Lung (tissue), 12 donors: ENCODE measurements around the gene NACC2. TPM values are rescaled to one million over a fixed set of nuclear protein-coding genes. Genes with fewer than 3 reads are reported as not detected.

ENCODE experiments used
- ATAC-seq: fragments of 200-7000 bp; cut with Tn5 transposase; one replicate; pipeline ENCODE4 v1.9.1; 2020; ENCODE audit warnings: moderate number of reproducible peaks; ENCODE audit not compliant: insufficient read depth, low FRiP score
- DNase-seq, 3 donors: peaks; one replicate each; pipeline ENCODE4 v3.0.0-alpha.2; 2013 to 2017
- H3K27ac ChIP-seq, 2 donors: one replicate each; pipeline ENCODE4 v1.5.1; 2013; ENCODE audit warnings: mild to moderate bottlenecking in 2 of 2, moderate library complexity in 2 of 2, control low read depth in 1 of 2, inconsistent platforms in 1 of 2, low read depth in 1 of 2, low read length in 1 of 2
- H3K27me3 ChIP-seq, 3 donors: one replicate each; pipeline ENCODE4 v1.5.1; 2013; ENCODE audit warnings: low read length in 2 of 3; ENCODE audit not compliant: control insufficient read depth in 3 of 3, insufficient read depth in 3 of 3
- H3K36me3 ChIP-seq, 4 donors: one replicate each; pipeline ENCODE4 v1.5.1; 2013; ENCODE audit warnings: low read length in 4 of 4, mild to moderate bottlenecking in 1 of 4, moderate library complexity in 1 of 4; ENCODE audit not compliant: control insufficient read depth in 4 of 4, insufficient read depth in 4 of 4
- H3K4me1 ChIP-seq, 5 donors: one replicate each; pipeline ENCODE4 v1.5.1; 2013; ENCODE audit warnings: low read length in 5 of 5, mild to moderate bottlenecking in 2 of 5, moderate library complexity in 1 of 5; ENCODE audit not compliant: control insufficient read depth in 5 of 5, insufficient read depth in 5 of 5
- H3K4me3 ChIP-seq: one replicate; pipeline ENCODE4 v1.5.1; 2013; ENCODE audit warnings: mild to moderate bottlenecking, control low read depth, moderate library complexity
- H3K9ac ChIP-seq, 2 donors: one replicate each; pipeline ENCODE4 v1.5.1; 2013; ENCODE audit warnings: low read length in 2 of 2, control low read depth in 1 of 2; ENCODE audit not compliant: insufficient read depth in 1 of 2
- H3K9me3 ChIP-seq, 4 donors: one replicate each; pipeline ENCODE4 v1.5.1; 2013; ENCODE audit warnings: low read length in 3 of 4, mild to moderate bottlenecking in 1 of 4, moderate library complexity in 1 of 4; ENCODE audit not compliant: control insufficient read depth in 4 of 4, insufficient read depth in 3 of 4
- WGBS, 2 donors: extraction: QIAGEN DNeasy Blood & Tissue Kit; methylation state at CpG; one replicate each; pipeline ENCODE4 v1.1.7; 2013; 5-methylcytosine and 5-hydroxymethylcytosine counted together
- polyA plus RNA-seq, 2 donors: library from polyadenylated mRNA; stranded (reverse); fragments of 200-250 nt; gene quantifications; one replicate each; pipeline ENCODE4 v1.2.1, GENCODE V29; 2013
- total RNA-seq, 2 donors: library from RNA; depleted of rRNA in 1 of 2; stranded (reverse); fragments of >200 nt in 1 of 2; gene quantifications; one replicate each; pipeline ENCODE4 v1.2.1, GENCODE V29; 2014 to 2021
- TF ChIP-seq, protein P1 (sequence below): IDR thresholded peaks from 2 replicates; pipeline ENCODE4 v1.5.1; 2012; ENCODE audit warnings: mild to moderate bottlenecking; ENCODE audit errors: control extremely low read depth, extremely low read depth
- donor health status: control.
- donor health status: control.
- donor health status: Bipolar disorder and iron deficiency.
- donor health status: healthy.
- donor health status: DM: yes; HTN: yes; CAD: no.

Gene NACC2
- total and polyA plus RNA-seq, 4 donors: 5.9 to 32.7 (median 10.5) TPM

DNA sequence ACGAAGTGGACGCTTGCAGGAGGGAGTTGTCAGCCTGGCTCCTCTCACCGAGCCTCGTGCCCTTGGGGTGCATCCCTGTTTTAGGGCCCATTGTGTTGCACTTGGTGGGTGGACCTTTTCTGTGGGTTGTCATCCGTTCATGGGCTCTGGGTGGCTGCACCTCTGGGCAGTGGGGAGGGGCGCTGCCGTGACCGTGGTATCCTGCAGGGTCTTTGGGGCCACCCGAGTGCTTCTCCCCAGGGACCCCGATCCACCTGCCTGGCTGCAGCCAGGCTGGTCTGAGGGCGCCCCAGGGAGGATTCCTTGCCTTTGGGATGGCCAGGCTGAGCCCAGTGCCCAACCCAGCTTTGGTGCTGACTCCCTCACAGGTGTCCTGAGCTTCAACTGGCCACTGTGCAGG is 92.9 kb downstream of the NACC2 start:
- WGBS, 2 donors: 93 to 96% methylated on average over 11 of the region's 11 CpGs
- no peak for ATAC-seq
- H3K4me1 ChIP-seq: peaks cover 2 to 26% (median 16%) of the 10 kb centered on the region in 5 donors
- no peak overlapping the region for H3K4me3 ChIP-seq
- H3K36me3 ChIP-seq: no peaks in the 10 kb centered on the region
- no peak overlapping the region for H3K9ac ChIP-seq
- TF ChIP-seq, protein P1, sequence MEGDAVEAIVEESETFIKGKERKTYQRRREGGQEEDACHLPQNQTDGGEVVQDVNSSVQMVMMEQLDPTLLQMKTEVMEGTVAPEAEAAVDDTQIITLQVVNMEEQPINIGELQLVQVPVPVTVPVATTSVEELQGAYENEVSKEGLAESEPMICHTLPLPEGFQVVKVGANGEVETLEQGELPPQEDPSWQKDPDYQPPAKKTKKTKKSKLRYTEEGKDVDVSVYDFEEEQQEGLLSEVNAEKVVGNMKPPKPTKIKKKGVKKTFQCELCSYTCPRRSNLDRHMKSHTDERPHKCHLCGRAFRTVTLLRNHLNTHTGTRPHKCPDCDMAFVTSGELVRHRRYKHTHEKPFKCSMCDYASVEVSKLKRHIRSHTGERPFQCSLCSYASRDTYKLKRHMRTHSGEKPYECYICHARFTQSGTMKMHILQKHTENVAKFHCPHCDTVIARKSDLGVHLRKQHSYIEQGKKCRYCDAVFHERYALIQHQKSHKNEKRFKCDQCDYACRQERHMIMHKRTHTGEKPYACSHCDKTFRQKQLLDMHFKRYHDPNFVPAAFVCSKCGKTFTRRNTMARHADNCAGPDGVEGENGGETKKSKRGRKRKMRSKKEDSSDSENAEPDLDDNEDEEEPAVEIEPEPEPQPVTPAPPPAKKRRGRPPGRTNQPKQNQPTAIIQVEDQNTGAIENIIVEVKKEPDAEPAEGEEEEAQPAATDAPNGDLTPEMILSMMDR: no peak
- no peak overlapping the region for H3K27ac ChIP-seq
- no peaks in the 10 kb centered on the region for H3K9me3 ChIP-seq
- H3K27me3 ChIP-seq: no peaks in the 10 kb centered on the region
- DNase-seq: no peak

DNA sequence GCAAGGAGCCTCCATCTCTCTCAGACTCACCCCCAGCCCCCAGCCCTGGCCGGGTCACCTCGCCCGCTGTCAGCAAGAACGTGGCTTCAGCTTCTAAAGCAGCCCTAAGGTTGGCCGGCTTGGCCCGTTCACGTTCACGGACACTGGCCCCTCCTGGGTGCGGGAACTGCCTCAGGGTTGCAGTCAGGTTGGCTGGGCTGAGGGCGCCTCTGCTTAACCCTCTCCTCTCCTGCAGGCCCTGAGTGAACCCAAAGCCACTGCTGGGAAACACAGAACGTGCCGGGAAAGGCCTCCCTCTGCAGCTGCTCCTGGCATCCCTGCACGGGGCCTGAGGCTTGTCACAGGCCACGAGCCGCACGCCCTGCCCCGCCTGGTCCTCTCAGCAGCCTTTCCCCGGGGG is 93.9 kb downstream of the NACC2 start:
- no peak overlapping the region for H3K9ac ChIP-seq
- WGBS, 2 donors: 77 to 85% methylated on average over 18 of the region's 18 CpGs
- H3K27me3 ChIP-seq: no peaks in the 10 kb centered on the region
- TF ChIP-seq, protein P1: no peak
- no peaks in the 10 kb centered on the region for H3K9me3 ChIP-seq
- H3K36me3 ChIP-seq: no peaks in the 10 kb centered on the region
- H3K27ac ChIP-seq: no peak overlapping the region
- H3K4me3 ChIP-seq: no peak overlapping the region
- H3K4me1 ChIP-seq: peaks cover 2 to 24% (median 15%) of the 10 kb centered on the region in 5 donors
- DNase-seq: no peak
- no peak for ATAC-seq

DNA sequence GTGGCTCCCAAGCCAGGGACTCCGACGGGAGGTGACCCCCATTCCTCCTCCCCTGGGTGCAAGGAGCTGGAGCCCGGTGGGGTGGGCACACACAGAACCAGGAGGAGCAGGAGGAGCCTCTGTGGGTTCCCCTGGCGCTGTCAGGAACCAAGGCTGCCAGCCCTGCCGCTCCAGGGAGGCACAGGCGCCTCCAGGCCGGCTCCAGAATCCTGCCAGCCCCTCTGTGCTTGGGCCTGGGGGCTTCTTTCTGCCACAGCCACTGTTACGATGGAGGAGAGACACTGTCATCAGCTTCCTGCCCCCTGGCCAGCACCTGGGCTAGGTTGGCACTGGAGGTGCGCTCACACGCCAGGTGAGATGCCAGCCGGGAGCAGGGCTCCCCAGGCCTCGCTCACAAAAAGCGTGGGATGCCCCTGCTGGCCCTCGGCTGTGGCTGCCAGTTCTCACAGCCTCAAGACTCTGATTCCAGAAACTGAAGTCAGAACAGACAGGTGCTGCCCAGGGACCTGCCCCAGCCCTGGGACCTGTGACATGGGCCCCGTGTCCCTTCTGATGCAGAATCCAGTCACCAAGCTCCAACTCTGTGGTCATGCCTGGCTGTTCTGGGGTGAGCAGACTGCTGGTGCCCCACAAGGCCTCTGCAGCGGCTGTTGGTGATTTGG is 96.5 kb downstream of the NACC2 start:
- TF ChIP-seq, protein P1: no peak
- ATAC-seq: no peak
- Histone ChIP-seq H3K27ac (no peak overlapping the region), H3K27me3 (no peaks in the 10 kb centered on the region), H3K4me1 (peaks cover 0 to 19% (median 14%) of the 10 kb centered on the region in 5 donors), H3K9me3 (no peaks in the 10 kb centered on the region), H3K9ac (no peak overlapping the region), H3K36me3 (no peaks in the 10 kb centered on the region), H3K4me3 (no peak overlapping the region)
- 94% methylated on average over 13 to 16 of the region's 16 CpGs for WGBS, 2 donors
- no peak for DNase-seq

DNA sequence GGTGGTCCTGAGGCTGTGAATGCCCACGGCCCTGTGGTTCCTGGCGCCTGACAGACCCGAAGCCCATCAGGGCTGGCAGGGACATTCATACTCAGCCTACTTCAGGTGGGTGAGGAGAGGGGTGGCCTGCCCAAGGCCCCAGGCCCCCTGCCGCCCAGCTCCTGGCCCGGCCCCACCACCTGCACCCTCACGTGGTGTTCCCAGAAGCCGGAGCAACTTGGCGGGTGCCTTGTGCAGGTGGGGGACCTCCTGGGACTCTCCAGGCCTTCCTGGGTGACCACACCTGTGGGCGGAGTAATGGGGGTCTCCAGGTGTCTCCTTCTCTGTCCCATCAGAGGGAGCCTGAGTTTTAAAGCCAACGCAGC is 97.1 kb downstream of the NACC2 start:
- WGBS, 2 donors: 73 to 88% methylated on average over 10 of the region's 10 CpGs
- DNase-seq (no peak), ATAC-seq (no peak)
- H3K27me3 ChIP-seq: no peaks in the 10 kb centered on the region
- peaks cover 0 to 19% (median 15%) of the 10 kb centered on the region in 5 donors for H3K4me1 ChIP-seq
- H3K4me3 ChIP-seq: no peak overlapping the region
- TF ChIP-seq, protein P1: no peak
- no peak overlapping the region for H3K9ac ChIP-seq
- no peak overlapping the region for H3K27ac ChIP-seq
- no peaks in the 10 kb centered on the region for H3K36me3 ChIP-seq
- H3K9me3 ChIP-seq: no peaks in the 10 kb centered on the region
